Lower leg skin (tissue), 4 donors: ENCODE measurements around the gene DPY19L3. TPM values are rescaled to one million over a fixed set of nuclear protein-coding genes. Genes with fewer than 3 reads are reported as not detected.

Experiments used
- DNase-seq, 2 donors: peaks; one replicate each; pipeline ENCODE4 v3.0.0-alpha.2; 2019; ENCODE audit warnings: low spot score in 2 of 2
- H3K4me3 ChIP-seq: fragments of 200-600 bp; sonication (generic); 2 replicates; pipeline ENCODE4 v1.5.1; 2017; ENCODE audit warnings: mild to moderate bottlenecking, low read depth; ENCODE audit not compliant: poor library complexity, severe bottlenecking
- CTCF ChIP-seq, 3 donors: fragments of 450-650 bp; IDR thresholded peaks; one replicate each; pipeline ENCODE4 v1.5.1; 2016; ENCODE audit warnings: antibody characterized with exemption in 3 of 3, mild to moderate bottlenecking in 3 of 3, moderate library complexity in 2 of 3
- POLR2A ChIP-seq, 2 donors: fragments of 450-650 bp; IDR thresholded peaks; one replicate each; pipeline ENCODE4 v1.6.1; 2016 to 2017; ENCODE audit warnings: antibody characterized with exemption in 2 of 2, mild to moderate bottlenecking in 1 of 2, moderate library complexity in 1 of 2
- WGBS, 2 donors: methylation state at CpG; one replicate each; pipeline ENCODE4 v1.1.5; 2018; 5-methylcytosine and 5-hydroxymethylcytosine counted together
- intact Hi-C: fragments of 100-400 bp; cut with DNase I; formaldehyde crosslinking; loops from one replicate; pipeline ENCODE4 v1.15.0; 2023; ENCODE audit warnings: low total_unique reads
- total RNA-seq, 4 donors: library from RNA; depleted of rRNA; stranded (reverse); fragments of >200 nt; gene quantifications; one replicate each; pipeline ENCODE4 v1.1.0, GENCODE V29; 2016

The DPY19L3 gene
- total RNA-seq, result 10 to 100 TPM; 11.3 to 20.2 (median 13.6) TPM

GRCh38 chr19:32405431-32406160 is at the start of gene DPY19L3:
DPY19L3 (plus strand) TSS chr19:32405770; CDS start chr19:32408254, 2,484 bp downstream.
- DNase-seq, result peak; percentile 95 to 99
- H3K4me3 ChIP-seq, result peak within 1 kb of the TSS; percentile 79
- TF ChIP-seq CTCF (IDR thresholded peaks at IDR 0.05), result no peak
- TF ChIP-seq POLR2A (IDR thresholded peaks at IDR 0.05), result peak in 1 of 2 donors; percentile 82
- intact Hi-C loops, result no loop called here
- 0 to 1% methylated on average over 34 to 44 of the region's 104 CpGs for WGBS, 2 donors

- intact Hi-C loops, result no loop called here
- DNase-seq, result no peak
- TF ChIP-seq POLR2A (IDR thresholded peaks at IDR 0.05) (no peak), CTCF (IDR thresholded peaks at IDR 0.05) (no peak)
- H3K4me3 ChIP-seq, result no peak overlapping the region
- 15 to 21% methylated on average over 2 of the region's 2 CpGs for WGBS, 2 donors
These were observed 47.9 kb upstream of the DPY19L3 start for GRCh38 chr19:32357720-32358119.

- TF ChIP-seq CTCF (IDR thresholded peaks at IDR 0.05) (no peak), POLR2A (IDR thresholded peaks at IDR 0.05) (no peak)
- intact Hi-C loops, result no loop called here
- no peak for DNase-seq
- no peak overlapping the region for H3K4me3 ChIP-seq
- WGBS, 2 donors, result 95 to 97% methylated on average over 5 of the region's 5 CpGs
These were observed 47.2 kb upstream of the DPY19L3 start for GRCh38 chr19:32358321-32358720.

- intact Hi-C loops, result no loop called here
- no peak for DNase-seq
- no peak for TF ChIP-seq CTCF (IDR thresholded peaks at IDR 0.05)
- TF ChIP-seq POLR2A (IDR thresholded peaks at IDR 0.05), result no peak
- H3K4me3 ChIP-seq, result no peak overlapping the region
- WGBS, 2 donors, result 90 to 91% methylated on average over 9 of the region's 9 CpGs
These were observed 46.0 kb upstream of the DPY19L3 start for GRCh38 chr19:32359581-32359980.

GRCh38 chr19:32361574-32362317 is 43.8 kb upstream of the DPY19L3 start:
- intact Hi-C loops, result no loop called here
- TF ChIP-seq POLR2A (IDR thresholded peaks at IDR 0.05), result no peak
- DNase-seq, result no peak
- no peak overlapping the region for H3K4me3 ChIP-seq
- WGBS, 2 donors, result 88 to 92% methylated on average over 9 of the region's 9 CpGs

GRCh38 chr19:32362318-32362691 is 43.3 kb upstream of the DPY19L3 start:
- no peak overlapping the region for H3K4me3 ChIP-seq
- intact Hi-C loops, result no loop called here
- WGBS, 2 donors, result 83 to 87% methylated on average over 5 of the region's 5 CpGs
- no peak for TF ChIP-seq POLR2A (IDR thresholded peaks at IDR 0.05)
- no peak for TF ChIP-seq CTCF (IDR thresholded peaks at IDR 0.05)
- no peak for DNase-seq
